HepG2 (cell line): ENCODE measurements around the gene CACNG7. TPM values are rescaled to one million over a fixed set of nuclear protein-coding genes. Genes with fewer than 3 reads are reported as not detected.

Experiments used
- BRCA1 ChIP-seq: sonication (generic); formaldehyde crosslinking; IDR thresholded peaks from 2 replicates; pipeline ENCODE4 v1.4.0; 2020; ENCODE audit warnings: missing genetic modification reagents
- BRD4 ChIP-seq: sonication (generic); formaldehyde crosslinking; IDR thresholded peaks from 2 replicates; pipeline ENCODE4 v1.4.0; 2020; ENCODE audit warnings: missing genetic modification reagents
- CENPX ChIP-seq: sonication (generic); formaldehyde crosslinking; IDR thresholded peaks from 2 replicates; pipeline ENCODE4 v1.9.0; 2021; ENCODE audit warnings: mild to moderate bottlenecking, missing genetic modification reagents, moderate library complexity
- FOXA3 ChIP-seq: IDR thresholded peaks from 2 replicates; pipeline ENCODE4 v1.6.1; 2016; ENCODE audit warnings: missing genetic modification reagents, missing compliant biosample characterization
- KLF6 ChIP-seq: IDR thresholded peaks from 2 replicates; pipeline ENCODE4 v1.8.0; 2016; ENCODE audit warnings: missing biosample characterization, missing genetic modification reagents
- RARA ChIP-seq: IDR thresholded peaks from 2 replicates; pipeline ENCODE4 v1.6.1; 2016; ENCODE audit warnings: missing genetic modification reagents, missing compliant biosample characterization
- RFX1 ChIP-seq: fragments of 450-650 bp; IDR thresholded peaks from 2 replicates; pipeline ENCODE4 v1.6.1; 2017
- RORA ChIP-seq: sonication (generic); formaldehyde crosslinking; IDR thresholded peaks from 2 replicates; pipeline ENCODE4 v1.5.0; 2020; ENCODE audit warnings: mild to moderate bottlenecking, missing genetic modification reagents, moderate library complexity
- ZFP1 ChIP-seq: IDR thresholded peaks from 2 replicates; pipeline ENCODE4 v1.6.1; 2016
- ZKSCAN5 ChIP-seq: sonication (generic); formaldehyde crosslinking; IDR thresholded peaks from 2 replicates; pipeline ENCODE4 v1.5.1; 2020; ENCODE audit warnings: mild to moderate bottlenecking, missing genetic modification reagents
- ZNF615 ChIP-seq: sonication (generic); formaldehyde crosslinking; IDR thresholded peaks from 2 replicates; pipeline ENCODE4 v1.5.0; 2020; ENCODE audit warnings: mild to moderate bottlenecking, missing genetic modification reagents, borderline replicate concordance
- polyA plus RNA-seq, 8 experiments: library from polyadenylated mRNA; depleted of rRNA in 3 of 8; stranded (reverse) in 7 of 8; unstranded in 1 of 8; fragments of >200 nt; fragmentation: Illumina TruSeq in 4 of 8; extraction: Trizol in 4 of 8; gene quantifications; 2 replicates each; pipeline versions ENCODE4 v1.2.1 to v1.2.3, GENCODE V29; 2011 to 2016; ENCODE audit warnings: low read depth in 4 of 8, missing spikeins in 1 of 8, mixed read lengths in 1 of 8; ENCODE audit not compliant: insufficient read depth in 1 of 8
- total RNA-seq, 5 experiments: library from RNA; depleted of rRNA; stranded (reverse); fragments of >200 nt; fragmentation: Illumina TruSeq; extraction: Trizol; gene quantifications; 2 replicates each; pipeline ENCODE4 v1.2.3, GENCODE V29; 2016; ENCODE audit warnings: low read depth in 1 of 5
- TF ChIP-seq, protein P1 (sequence below): fragments of 450-650 bp; IDR thresholded peaks from 2 replicates; pipeline ENCODE4 v1.6.1; 2017; ENCODE audit warnings: mild to moderate bottlenecking
- TF ChIP-seq, protein P2 (sequence below): sonication (generic); formaldehyde crosslinking; conservative IDR thresholded peaks from 2 replicates; pipeline ENCODE4 v1.4.0; 2020; ENCODE audit warnings: mild to moderate bottlenecking, missing genetic modification reagents, moderate library complexity
- TF ChIP-seq, protein P3 (sequence below): IDR thresholded peaks from 2 replicates; pipeline ENCODE4 v1.6.1; 2016; ENCODE audit warnings: missing compliant biosample characterization, missing genetic modification reagents, borderline replicate concordance
- TF ChIP-seq, protein P4 (sequence below): IDR thresholded peaks from 2 replicates; pipeline ENCODE4 v1.4.0; 2020; ENCODE audit warnings: mild to moderate bottlenecking, missing genetic modification reagents
- TF ChIP-seq, protein P5 (sequence below): sonication (generic); formaldehyde crosslinking; IDR thresholded peaks from 2 replicates; pipeline ENCODE4 v1.5.0; 2020; ENCODE audit warnings: missing genetic modification reagents

Gene CACNG7
- total and polyA plus RNA-seq, 2 of the 13 experiments (the other 11 are each of a cell fraction or from before 2014, with no cell fraction given), result not detected

DNA sequence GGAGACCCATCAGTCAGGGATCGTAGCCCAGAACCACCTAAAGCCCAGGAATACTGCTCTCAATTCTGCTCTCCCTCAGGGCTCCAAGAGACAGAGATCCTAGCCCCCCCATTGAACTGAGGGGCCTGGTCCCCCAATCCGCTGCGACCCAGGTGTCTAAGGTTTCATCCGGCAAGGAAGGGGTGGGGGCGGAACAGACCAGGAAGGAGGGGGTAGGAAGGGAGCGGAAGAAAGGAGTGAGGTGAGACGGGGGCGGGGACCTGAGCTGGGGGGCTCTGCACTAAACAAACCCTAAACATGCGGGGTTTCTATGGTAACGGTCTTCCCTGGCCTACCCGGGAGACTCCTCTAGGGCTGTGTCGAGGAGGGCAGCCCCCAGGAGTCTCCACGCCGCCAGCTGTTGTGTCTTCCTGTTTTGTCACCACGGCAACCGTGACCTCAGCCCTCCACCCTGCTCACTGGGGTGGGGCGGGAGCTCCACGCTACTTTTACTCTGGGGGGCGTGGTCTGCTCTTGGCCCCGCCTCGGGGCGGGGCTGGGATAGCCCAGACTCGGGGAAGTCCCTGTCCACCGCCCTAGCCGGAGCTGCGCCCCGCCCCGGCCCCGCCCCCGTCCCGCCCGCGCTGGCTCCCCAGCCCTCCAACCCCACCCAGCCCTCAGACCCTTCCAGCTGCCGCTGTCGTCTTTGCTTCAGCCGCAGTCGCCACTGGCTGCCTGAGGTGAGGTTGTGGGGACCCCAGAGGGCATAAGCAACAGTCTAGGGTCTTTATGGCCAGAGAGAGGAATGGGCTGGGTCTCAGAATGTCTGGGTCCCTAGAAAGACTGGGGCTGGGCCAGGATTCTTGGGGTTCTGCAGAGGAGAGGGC is 41.6 kb upstream of the CACNG7 start, which contains the start of gene MYADM (continued):
- TF ChIP-seq, protein P1, sequence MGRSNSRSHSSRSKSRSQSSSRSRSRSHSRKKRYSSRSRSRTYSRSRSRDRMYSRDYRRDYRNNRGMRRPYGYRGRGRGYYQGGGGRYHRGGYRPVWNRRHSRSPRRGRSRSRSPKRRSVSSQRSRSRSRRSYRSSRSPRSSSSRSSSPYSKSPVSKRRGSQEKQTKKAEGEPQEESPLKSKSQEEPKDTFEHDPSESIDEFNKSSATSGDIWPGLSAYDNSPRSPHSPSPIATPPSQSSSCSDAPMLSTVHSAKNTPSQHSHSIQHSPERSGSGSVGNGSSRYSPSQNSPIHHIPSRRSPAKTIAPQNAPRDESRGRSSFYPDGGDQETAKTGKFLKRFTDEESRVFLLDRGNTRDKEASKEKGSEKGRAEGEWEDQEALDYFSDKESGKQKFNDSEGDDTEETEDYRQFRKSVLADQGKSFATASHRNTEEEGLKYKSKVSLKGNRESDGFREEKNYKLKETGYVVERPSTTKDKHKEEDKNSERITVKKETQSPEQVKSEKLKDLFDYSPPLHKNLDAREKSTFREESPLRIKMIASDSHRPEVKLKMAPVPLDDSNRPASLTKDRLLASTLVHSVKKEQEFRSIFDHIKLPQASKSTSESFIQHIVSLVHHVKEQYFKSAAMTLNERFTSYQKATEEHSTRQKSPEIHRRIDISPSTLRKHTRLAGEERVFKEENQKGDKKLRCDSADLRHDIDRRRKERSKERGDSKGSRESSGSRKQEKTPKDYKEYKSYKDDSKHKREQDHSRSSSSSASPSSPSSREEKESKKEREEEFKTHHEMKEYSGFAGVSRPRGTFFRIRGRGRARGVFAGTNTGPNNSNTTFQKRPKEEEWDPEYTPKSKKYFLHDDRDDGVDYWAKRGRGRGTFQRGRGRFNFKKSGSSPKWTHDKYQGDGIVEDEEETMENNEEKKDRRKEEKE, result no peak
- TF ChIP-seq ZKSCAN5 (CRISPR knock-in tag), result no peak
- no peak for TF ChIP-seq RORA
- TF ChIP-seq BRCA1 (CRISPR knock-in tag), result no peak
- TF ChIP-seq BRD4 (CRISPR knock-in tag), result no peak
- TF ChIP-seq CENPX (CRISPR knock-in tag), result no peak
- TF ChIP-seq, protein P2, sequence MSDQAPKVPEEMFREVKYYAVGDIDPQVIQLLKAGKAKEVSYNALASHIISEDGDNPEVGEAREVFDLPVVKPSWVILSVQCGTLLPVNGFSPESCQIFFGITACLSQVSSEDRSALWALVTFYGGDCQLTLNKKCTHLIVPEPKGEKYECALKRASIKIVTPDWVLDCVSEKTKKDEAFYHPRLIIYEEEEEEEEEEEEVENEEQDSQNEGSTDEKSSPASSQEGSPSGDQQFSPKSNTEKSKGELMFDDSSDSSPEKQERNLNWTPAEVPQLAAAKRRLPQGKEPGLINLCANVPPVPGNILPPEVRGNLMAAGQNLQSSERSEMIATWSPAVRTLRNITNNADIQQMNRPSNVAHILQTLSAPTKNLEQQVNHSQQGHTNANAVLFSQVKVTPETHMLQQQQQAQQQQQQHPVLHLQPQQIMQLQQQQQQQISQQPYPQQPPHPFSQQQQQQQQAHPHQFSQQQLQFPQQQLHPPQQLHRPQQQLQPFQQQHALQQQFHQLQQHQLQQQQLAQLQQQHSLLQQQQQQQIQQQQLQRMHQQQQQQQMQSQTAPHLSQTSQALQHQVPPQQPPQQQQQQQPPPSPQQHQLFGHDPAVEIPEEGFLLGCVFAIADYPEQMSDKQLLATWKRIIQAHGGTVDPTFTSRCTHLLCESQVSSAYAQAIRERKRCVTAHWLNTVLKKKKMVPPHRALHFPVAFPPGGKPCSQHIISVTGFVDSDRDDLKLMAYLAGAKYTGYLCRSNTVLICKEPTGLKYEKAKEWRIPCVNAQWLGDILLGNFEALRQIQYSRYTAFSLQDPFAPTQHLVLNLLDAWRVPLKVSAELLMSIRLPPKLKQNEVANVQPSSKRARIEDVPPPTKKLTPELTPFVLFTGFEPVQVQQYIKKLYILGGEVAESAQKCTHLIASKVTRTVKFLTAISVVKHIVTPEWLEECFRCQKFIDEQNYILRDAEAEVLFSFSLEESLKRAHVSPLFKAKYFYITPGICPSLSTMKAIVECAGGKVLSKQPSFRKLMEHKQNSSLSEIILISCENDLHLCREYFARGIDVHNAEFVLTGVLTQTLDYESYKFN (CRISPR knock-in tag), result peak; percentile 86
- TF ChIP-seq KLF6 (CRISPR knock-in tag), result no peak
- TF ChIP-seq FOXA3 (CRISPR knock-in tag), result peak; percentile 66
- TF ChIP-seq ZNF615, result no peak
- TF ChIP-seq, protein P3, sequence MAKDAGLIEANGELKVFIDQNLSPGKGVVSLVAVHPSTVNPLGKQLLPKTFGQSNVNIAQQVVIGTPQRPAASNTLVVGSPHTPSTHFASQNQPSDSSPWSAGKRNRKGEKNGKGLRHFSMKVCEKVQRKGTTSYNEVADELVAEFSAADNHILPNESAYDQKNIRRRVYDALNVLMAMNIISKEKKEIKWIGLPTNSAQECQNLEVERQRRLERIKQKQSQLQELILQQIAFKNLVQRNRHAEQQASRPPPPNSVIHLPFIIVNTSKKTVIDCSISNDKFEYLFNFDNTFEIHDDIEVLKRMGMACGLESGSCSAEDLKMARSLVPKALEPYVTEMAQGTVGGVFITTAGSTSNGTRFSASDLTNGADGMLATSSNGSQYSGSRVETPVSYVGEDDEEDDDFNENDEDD (CRISPR knock-in tag), result no peak
- TF ChIP-seq RARA, result peak; percentile 78
- 0 out of 2 replicates have a peak, but pooled peaks have one; percentile 42 for TF ChIP-seq ZFP1
- peak; percentile 96 for TF ChIP-seq RFX1
- TF ChIP-seq, protein P4, sequence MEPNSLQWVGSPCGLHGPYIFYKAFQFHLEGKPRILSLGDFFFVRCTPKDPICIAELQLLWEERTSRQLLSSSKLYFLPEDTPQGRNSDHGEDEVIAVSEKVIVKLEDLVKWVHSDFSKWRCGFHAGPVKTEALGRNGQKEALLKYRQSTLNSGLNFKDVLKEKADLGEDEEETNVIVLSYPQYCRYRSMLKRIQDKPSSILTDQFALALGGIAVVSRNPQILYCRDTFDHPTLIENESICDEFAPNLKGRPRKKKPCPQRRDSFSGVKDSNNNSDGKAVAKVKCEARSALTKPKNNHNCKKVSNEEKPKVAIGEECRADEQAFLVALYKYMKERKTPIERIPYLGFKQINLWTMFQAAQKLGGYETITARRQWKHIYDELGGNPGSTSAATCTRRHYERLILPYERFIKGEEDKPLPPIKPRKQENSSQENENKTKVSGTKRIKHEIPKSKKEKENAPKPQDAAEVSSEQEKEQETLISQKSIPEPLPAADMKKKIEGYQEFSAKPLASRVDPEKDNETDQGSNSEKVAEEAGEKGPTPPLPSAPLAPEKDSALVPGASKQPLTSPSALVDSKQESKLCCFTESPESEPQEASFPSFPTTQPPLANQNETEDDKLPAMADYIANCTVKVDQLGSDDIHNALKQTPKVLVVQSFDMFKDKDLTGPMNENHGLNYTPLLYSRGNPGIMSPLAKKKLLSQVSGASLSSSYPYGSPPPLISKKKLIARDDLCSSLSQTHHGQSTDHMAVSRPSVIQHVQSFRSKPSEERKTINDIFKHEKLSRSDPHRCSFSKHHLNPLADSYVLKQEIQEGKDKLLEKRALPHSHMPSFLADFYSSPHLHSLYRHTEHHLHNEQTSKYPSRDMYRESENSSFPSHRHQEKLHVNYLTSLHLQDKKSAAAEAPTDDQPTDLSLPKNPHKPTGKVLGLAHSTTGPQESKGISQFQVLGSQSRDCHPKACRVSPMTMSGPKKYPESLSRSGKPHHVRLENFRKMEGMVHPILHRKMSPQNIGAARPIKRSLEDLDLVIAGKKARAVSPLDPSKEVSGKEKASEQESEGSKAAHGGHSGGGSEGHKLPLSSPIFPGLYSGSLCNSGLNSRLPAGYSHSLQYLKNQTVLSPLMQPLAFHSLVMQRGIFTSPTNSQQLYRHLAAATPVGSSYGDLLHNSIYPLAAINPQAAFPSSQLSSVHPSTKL (CRISPR knock-in tag), result peak; percentile 40
- TF ChIP-seq, protein P5, sequence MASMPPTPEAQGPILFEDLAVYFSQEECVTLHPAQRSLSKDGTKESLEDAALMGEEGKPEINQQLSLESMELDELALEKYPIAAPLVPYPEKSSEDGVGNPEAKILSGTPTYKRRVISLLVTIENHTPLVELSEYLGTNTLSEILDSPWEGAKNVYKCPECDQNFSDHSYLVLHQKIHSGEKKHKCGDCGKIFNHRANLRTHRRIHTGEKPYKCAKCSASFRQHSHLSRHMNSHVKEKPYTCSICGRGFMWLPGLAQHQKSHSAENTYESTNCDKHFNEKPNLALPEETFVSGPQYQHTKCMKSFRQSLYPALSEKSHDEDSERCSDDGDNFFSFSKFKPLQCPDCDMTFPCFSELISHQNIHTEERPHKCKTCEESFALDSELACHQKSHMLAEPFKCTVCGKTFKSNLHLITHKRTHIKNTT (CRISPR knock-in tag), result no peak
